Measurements from ENCODE around the gene GBP1.

GBP1 gene, protein sequence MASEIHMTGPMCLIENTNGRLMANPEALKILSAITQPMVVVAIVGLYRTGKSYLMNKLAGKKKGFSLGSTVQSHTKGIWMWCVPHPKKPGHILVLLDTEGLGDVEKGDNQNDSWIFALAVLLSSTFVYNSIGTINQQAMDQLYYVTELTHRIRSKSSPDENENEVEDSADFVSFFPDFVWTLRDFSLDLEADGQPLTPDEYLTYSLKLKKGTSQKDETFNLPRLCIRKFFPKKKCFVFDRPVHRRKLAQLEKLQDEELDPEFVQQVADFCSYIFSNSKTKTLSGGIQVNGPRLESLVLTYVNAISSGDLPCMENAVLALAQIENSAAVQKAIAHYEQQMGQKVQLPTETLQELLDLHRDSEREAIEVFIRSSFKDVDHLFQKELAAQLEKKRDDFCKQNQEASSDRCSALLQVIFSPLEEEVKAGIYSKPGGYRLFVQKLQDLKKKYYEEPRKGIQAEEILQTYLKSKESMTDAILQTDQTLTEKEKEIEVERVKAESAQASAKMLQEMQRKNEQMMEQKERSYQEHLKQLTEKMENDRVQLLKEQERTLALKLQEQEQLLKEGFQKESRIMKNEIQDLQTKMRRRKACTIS

DNA sequence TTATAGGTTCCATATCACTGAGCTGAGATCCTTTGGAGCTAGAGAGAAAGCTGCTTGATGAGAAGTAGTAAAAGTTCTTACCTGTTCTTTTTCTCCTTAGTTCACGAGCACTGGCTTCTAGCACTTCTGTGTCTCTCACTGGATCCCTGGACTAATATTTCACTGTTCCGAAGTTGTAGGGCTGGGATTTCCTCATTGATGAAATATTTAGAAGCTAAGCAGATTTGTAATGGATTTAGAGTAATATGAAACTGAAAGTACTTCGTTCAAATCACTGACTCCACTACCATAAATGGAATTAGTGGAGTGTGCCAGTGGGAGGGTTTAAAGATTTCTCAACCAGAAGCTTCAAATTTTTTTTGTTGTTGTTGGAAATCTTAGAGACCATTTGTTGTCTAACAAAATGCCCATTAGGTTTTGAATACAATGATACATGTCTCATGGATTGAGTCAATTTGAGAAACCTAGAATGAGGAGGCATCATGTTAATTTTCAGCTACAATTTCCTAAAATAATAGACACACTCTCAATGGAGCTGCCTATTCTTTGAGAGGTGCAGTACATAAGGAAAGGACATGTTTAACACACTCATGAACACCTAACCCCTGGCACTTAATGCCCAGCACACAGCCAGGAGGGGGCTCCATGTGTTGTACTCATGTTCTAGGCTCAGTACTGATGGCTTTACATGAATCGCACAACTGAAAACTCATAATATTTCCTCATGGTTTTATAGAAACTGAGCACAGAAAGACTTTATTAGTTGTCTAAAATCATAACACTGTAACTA is at the start of gene GBP1:
TSS of gene GBP1 (minus strand) at position 130 of the 790 bp plus-strand sequence. CDS start 1,974 bp downstream, outside the sequence.
- no peaks in the 10 kb centered on the region for H3K27me3 Mint-ChIP-seq
- peak within 1 kb of the TSS; percentile 91 for H3K27ac Mint-ChIP-seq
- H3K4me3 Mint-ChIP-seq, result peak within 1 kb of the TSS; percentile 89
- ATAC-seq (peak; percentile 66), DNase-seq (no peak)
- peaks cover 26% of the 10 kb centered on the region for H3K36me3 Mint-ChIP-seq (ENCODE audit: low read depth)
- H3K4me1 Mint-ChIP-seq, result peaks cover 60% of the 10 kb centered on the region
- H3K9me3 Mint-ChIP-seq, result no peaks in the 10 kb centered on the region

DNA sequence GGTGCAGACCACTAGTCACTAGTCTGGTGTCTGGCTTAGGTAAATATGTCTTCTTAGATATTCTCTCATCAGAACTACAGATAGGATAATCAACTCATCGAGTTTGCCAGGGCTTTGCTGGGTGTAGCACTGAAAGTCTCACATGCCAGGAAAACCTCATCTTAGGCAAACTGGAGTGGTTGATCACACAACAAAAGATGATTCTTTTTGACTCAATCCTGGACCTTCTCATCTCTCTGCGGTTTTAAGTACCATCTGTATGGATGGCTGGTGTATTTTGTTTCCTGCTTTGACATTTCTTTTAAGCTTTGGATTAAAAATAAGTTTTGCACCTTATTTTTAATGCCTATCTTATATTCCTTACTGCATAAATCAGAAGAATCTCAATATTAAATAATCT is 49.7 kb upstream of the GBP1 start:
- Mint-ChIP-seq H3K27me3 (no peaks in the 10 kb centered on the region), H3K27ac (peak overlapping the region; percentile 8), H3K9me3 (peaks cover 5% of the 10 kb centered on the region), H3K36me3 (ENCODE audit: low read depth) (peaks cover 57% of the 10 kb centered on the region), H3K4me3 (no peak overlapping the region), H3K4me1 (peaks cover 12% of the 10 kb centered on the region)
- ATAC-seq (peak; percentile 61), DNase-seq (no peak)

DNA sequence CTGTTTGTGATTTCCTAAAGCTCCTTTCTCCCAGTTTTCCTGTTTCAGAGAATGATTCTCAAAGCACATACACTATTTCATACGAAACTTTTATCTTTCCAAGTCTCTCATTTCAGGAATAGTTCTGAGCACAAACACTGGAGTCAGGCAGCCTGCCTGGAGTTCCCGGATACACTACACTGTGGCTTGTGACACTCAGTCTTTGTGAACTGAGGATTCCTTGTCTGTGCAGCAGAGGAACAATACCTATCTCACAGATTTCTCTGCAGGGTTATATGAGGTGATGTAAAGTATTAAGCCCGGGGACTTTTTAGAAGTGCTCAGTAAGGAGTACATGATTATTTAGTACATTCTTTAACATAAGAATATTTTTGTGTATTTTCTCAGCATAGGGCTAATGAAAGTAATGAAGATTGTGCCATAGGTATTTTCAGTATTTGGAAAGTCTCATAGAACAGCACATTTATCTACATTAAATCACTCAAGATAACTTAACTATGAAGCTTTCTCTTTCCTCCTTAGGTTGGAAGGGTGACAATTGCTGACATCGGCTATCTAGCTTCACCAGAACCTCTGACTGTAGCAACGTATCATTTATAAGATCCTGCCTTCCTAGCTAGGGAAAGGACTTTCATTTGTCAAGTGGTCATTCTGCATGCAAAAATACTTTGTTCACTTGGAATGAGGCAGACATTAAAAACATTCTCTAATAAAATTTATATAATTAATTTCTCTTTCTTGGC is 48.0 kb upstream of the GBP1 start:
- Mint-ChIP-seq H3K4me1 (peaks cover 12% of the 10 kb centered on the region), H3K9me3 (peaks cover 5% of the 10 kb centered on the region), H3K4me3 (no peak overlapping the region), H3K27ac (peak overlapping the region; percentile 24), H3K27me3 (no peaks in the 10 kb centered on the region), H3K36me3 (ENCODE audit: low read depth) (peaks cover 73% of the 10 kb centered on the region)
- ATAC-seq (no peak), DNase-seq (no peak)

DNA sequence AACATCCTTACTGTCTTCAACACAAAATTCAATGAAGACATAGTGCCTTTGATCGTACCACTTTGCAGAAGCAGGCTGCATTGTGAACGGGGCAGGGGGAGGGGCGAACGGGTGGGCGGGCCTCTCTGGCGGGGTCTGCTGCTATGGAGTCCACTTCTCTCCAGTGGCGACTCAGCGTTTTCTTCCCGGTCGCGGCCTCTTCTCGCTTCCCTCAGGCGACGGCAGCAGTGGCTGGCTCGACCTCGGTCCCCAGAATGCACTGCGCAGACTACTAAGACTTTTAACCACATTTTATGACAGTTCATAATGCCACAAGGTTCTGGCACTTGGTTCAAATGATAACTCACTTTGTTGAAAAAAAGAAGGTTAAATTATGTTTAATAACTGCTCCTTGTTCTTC is 39.7 kb upstream of the GBP1 start:
- ATAC-seq, result no peak
- Mint-ChIP-seq H3K9me3 (peaks cover 21% of the 10 kb centered on the region), H3K4me1 (peaks cover 5% of the 10 kb centered on the region), H3K27me3 (no peaks in the 10 kb centered on the region), H3K36me3 (ENCODE audit: low read depth) (peaks cover 63% of the 10 kb centered on the region), H3K27ac (no peak overlapping the region), H3K4me3 (no peak overlapping the region)
- no peak for DNase-seq

DNA sequence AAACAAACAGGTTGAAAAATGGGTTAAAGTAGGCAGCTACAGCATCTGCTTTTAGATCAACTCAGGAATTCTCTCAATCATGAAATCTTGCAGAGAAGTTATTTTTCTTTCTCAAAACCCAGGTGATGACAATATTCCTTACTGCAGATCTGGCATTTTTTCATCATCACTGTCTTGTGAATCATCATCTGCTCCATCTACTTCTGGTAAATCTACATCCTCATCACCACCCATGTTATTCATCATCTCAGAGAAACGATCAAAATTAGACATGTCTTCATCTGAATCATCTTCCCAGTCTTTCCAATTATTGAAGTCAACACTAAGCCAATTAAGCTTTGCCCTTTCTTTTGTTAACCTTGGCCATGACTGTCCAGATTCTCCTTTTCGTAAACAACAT is 39.1 kb upstream of the GBP1 start:
- DNase-seq (no peak), ATAC-seq (no peak)
- Mint-ChIP-seq H3K27ac (peak overlapping the region; percentile 40), H3K9me3 (peaks cover 21% of the 10 kb centered on the region), H3K4me1 (peaks cover 5% of the 10 kb centered on the region), H3K36me3 (ENCODE audit: low read depth) (peaks cover 58% of the 10 kb centered on the region), H3K27me3 (no peaks in the 10 kb centered on the region), H3K4me3 (no peak overlapping the region)

DNA sequence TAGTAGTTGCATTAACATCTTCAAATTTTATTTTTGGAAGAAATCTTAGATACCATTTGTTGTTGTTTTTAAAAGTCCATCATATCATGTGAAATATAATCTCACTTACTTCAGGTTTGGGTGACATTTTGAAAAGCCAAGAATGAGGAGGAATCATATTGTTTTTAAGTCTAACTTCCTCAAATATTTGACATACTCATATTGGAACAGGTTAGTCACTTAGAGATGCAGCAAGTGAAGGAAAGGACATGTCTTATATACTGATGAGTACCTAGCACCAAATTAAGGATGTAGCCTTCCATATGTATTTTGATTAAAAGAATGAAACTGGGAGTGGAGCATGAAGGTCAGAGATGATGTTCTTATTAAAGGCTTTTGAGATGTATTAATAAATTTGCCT is 37.0 kb upstream of the GBP1 start:
- Mint-ChIP-seq H3K27ac (no peak overlapping the region), H3K4me1 (peaks cover 5% of the 10 kb centered on the region), H3K4me3 (no peak overlapping the region), H3K27me3 (no peaks in the 10 kb centered on the region), H3K9me3 (peaks cover 32% of the 10 kb centered on the region), H3K36me3 (ENCODE audit: low read depth) (peaks cover 39% of the 10 kb centered on the region)
- DNase-seq, result no peak
- no peak for ATAC-seq

DNA sequence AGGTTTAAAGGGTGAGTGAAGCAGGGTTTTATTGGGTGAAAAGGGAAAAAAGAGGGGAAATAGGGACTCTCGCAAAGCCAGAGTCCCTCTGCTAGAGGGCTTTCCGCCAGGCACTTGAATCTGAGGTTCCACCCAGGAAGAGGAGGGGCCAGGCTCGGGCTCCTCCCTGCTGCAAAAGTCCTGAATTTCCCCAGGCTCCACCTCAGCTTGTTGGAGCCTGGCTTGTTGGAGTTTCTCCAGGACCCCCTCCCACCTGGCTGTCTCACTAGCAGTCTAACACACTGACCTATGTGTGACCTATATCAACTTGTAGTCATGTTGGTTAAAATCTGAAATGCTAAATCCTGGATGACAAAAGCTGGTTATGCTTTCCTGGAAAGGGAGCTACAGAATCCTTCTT is 35.4 kb upstream of the GBP1 start:
- no peaks in the 10 kb centered on the region for H3K27me3 Mint-ChIP-seq
- peaks cover 34% of the 10 kb centered on the region for H3K9me3 Mint-ChIP-seq
- H3K36me3 Mint-ChIP-seq (ENCODE audit: low read depth), result peaks cover 22% of the 10 kb centered on the region
- H3K4me1 Mint-ChIP-seq, result peaks cover 5% of the 10 kb centered on the region
- H3K4me3 Mint-ChIP-seq, result no peak overlapping the region
- no peak overlapping the region for H3K27ac Mint-ChIP-seq
- DNase-seq (no peak), ATAC-seq (no peak)

DNA sequence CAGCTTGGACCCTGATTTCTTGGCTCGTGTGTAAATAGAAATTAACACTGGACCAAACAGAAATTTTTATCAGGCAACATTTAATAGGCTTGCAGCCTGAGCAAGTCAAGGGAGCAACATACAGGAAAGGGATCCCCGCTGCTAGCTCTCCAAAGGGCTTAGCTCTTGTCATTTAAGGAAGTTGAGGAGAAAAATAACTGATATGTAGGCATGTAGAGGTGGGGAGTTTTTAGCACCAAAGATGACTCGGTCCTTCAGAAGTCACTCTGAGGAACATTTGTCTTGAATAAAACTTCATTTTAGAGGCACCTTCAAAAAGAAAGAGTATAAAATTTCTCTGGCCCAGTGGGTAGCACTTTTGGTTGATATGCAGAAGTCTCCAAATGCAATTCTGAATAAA is 33.8 kb upstream of the GBP1 start:
- Mint-ChIP-seq H3K36me3 (ENCODE audit: low read depth) (peaks cover 7% of the 10 kb centered on the region), H3K27ac (no peak overlapping the region), H3K4me3 (no peak overlapping the region), H3K27me3 (no peaks in the 10 kb centered on the region), H3K9me3 (peaks cover 25% of the 10 kb centered on the region), H3K4me1 (no peaks in the 10 kb centered on the region)
- ATAC-seq (no peak), DNase-seq (no peak)

DNA sequence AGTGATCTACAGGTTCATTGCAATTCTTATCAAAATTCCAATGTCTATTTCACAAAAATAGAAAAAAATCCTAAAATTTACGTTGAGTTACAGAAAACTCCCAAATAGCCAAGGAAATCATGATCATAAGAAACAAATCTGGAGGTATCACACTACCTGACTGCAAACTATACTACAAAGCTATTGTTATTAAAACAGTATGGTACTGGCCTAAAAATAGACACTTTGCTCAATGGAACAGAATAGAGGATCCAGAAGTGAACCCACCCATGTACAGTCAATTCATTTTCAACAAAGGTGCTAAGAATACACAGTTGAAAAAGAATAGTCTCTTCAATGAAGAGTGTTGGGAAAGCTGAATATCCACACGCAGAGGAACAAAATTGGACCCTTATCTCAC is 30.7 kb upstream of the GBP1 start:
- no peaks in the 10 kb centered on the region for H3K27me3 Mint-ChIP-seq

DNA sequence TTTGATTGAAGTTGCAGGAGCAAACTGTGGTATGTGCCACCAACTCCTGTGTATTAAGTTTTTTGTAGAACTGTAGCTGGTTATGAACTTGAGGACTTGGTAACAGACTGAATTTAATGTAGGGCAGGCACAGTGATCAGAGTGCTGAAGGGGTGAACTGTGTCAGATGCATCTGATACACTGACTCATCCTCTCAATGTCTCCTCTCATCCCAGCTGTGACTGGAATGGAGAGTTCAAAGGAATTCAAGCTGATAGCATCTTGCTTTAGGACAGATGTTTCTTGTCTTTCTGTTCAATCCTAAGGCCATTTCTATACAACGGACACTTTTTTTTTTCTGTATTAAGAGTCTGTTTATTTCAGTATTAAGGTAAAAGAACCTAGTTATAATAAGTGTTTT is 25.0 kb upstream of the GBP1 start:
- no peaks in the 10 kb centered on the region for H3K36me3 Mint-ChIP-seq (ENCODE audit: low read depth)
- no peaks in the 10 kb centered on the region for H3K27me3 Mint-ChIP-seq
- ATAC-seq (no peak), DNase-seq (no peak)
- no peaks in the 10 kb centered on the region for H3K4me1 Mint-ChIP-seq
- H3K9me3 Mint-ChIP-seq, result no peaks in the 10 kb centered on the region
- no peak overlapping the region for H3K4me3 Mint-ChIP-seq
- H3K27ac Mint-ChIP-seq, result no peak overlapping the region

More for the DNA sequence above, 30.7 kb upstream of the GBP1 start:
- no peaks in the 10 kb centered on the region for H3K4me1 Mint-ChIP-seq
- peaks cover 25% of the 10 kb centered on the region for H3K9me3 Mint-ChIP-seq
- peaks cover 2% of the 10 kb centered on the region for H3K36me3 Mint-ChIP-seq (ENCODE audit: low read depth)
- no peak overlapping the region for H3K27ac Mint-ChIP-seq
- H3K4me3 Mint-ChIP-seq, result no peak overlapping the region
- DNase-seq (no peak), ATAC-seq (no peak)

DNA sequence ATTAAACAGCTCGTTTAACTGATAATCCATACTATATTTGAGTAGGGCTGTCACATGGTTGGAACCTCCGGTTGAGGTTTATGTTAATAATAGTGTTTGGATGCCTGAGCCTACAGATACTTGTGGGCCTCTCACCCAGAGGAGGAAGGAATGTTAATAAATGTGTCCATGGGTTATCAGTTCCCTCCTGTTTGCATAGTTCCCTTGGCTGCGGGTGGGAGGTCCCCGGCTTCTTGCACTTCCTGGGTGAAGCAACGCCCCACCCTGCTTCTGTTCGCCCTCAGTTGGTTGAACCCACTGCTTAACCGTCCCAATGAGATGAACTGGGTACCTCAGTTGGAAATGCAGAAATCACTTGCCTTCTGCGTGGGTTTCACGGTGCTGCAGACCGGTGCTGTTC is 23.6 kb upstream of the GBP1 start:
- Mint-ChIP-seq H3K9me3 (no peaks in the 10 kb centered on the region), H3K4me1 (no peaks in the 10 kb centered on the region), H3K4me3 (no peak overlapping the region), H3K36me3 (ENCODE audit: low read depth) (no peaks in the 10 kb centered on the region), H3K27me3 (no peaks in the 10 kb centered on the region), H3K27ac (no peak overlapping the region)
- ATAC-seq (no peak), DNase-seq (no peak)

DNA sequence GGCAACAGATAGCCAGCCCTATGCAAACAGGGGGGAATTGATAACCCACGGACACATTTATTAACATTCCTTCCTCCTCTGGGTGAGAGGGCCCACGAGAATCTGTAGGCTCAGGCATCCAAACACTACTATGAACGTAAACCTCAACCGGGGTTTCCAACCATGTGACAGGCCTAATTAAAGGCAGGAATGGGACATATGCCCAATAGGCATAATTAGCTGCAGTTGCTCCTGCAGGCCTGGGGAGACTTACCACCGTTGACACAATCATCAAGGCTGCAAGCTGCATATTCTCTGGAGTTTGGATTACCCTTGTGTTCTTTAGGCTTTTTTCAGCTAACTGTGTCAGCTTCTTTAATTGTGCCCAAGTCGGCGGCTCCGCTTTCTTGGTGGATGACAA is 22.2 kb upstream of the GBP1 start:
- H3K36me3 Mint-ChIP-seq (ENCODE audit: low read depth), result no peaks in the 10 kb centered on the region
- no peaks in the 10 kb centered on the region for H3K9me3 Mint-ChIP-seq
- ATAC-seq (no peak), DNase-seq (no peak)
- peaks cover under 1% of the 10 kb centered on the region for H3K4me1 Mint-ChIP-seq
- no peak overlapping the region for H3K4me3 Mint-ChIP-seq
- no peak overlapping the region for H3K27ac Mint-ChIP-seq
- H3K27me3 Mint-ChIP-seq, result no peaks in the 10 kb centered on the region

DNA sequence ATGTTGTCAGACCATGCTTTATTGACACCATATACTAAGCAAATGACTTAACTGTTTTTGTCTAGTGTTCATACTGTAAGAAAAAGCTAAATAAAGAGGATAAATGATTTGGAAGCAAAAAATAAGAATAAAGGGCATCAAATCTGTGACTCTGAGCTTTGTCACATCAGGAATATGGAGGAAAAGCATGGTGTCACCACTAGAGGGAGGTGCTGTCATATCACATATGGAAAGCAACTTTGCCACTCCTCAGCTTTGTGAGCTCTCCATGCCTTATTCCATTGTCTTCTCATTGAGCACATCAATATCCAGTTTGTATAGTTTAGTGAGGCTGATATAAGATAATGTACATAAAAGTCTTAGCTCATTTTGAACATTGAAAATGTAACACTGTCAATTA is 20.8 kb upstream of the GBP1 start:
- ATAC-seq (peak; percentile 63), DNase-seq (peak; percentile 55)
- Mint-ChIP-seq H3K27me3 (no peaks in the 10 kb centered on the region), H3K4me3 (no peak overlapping the region), H3K9me3 (no peaks in the 10 kb centered on the region), H3K4me1 (peaks cover 6% of the 10 kb centered on the region), H3K36me3 (ENCODE audit: low read depth) (no peaks in the 10 kb centered on the region), H3K27ac (no peak overlapping the region)

DNA sequence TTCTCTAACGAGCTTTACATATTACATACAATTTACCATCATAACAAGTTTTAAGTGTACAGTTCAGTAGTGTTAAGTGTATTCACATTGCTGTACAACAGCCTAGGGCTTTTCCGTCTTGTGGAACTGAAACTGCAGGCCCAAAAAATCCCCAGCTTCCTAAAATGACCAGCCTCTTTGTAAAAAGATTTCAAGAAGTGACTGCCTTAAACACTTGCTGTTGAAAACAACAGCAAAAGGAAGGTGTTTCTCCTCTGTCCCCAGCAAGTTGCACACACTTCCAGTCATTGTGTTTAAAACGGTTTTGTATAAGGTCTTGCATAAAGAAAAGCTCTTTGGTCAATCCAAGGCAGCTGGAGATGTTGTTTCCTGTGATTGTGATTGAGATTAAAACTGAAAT is 16.0 kb upstream of the GBP1 start:
- H3K27ac Mint-ChIP-seq, result peak overlapping the region; percentile 13
- DNase-seq (no peak), ATAC-seq (no peak)
- H3K36me3 Mint-ChIP-seq (ENCODE audit: low read depth), result no peaks in the 10 kb centered on the region
- peaks cover 6% of the 10 kb centered on the region for H3K4me1 Mint-ChIP-seq
- no peaks in the 10 kb centered on the region for H3K27me3 Mint-ChIP-seq
- no peak overlapping the region for H3K4me3 Mint-ChIP-seq
- H3K9me3 Mint-ChIP-seq, result peaks cover 3% of the 10 kb centered on the region

All from activated naive CD8-positive, alpha-beta T cell treated with anti-CD3 and anti-CD28 coated beads, Interleukin-2, amount 50 U/mL, for 24 hours (primary cell).